HG03354 (cell line): ENCODE data around the gene FHOD3.
"Not testable (repeated sequence)": the region's sequence is repeated elsewhere in the genome, so short reads cannot be mapped to it uniquely, and the experiment has no call there.

ENCODE experiments used
- ATAC-seq: cut with Tn5 transposase; IDR thresholded peaks from one replicate; pipeline ENCODE4 v1.9.1; 2021; ENCODE audit warnings: mild to moderate bottlenecking; ENCODE audit not compliant: unreplicated experiment, poor library complexity, severe bottlenecking

The FHOD3 gene

GRCh38 chr18:36460324-36460850 lies 162.9 kb downstream of the FHOD3 start:
- ATAC-seq, result no peak

GRCh38 chr18:36460854-36461253 lies 163.3 kb downstream of the FHOD3 start:
- ATAC-seq, result no peak

- ATAC-seq, result no peak
Measured at GRCh38 chr18:36461551-36461987, 164.1 kb downstream of the FHOD3 start.

GRCh38 chr18:36463516-36463915 lies 166.0 kb downstream of the FHOD3 start:
- not testable (repeated sequence) for ATAC-seq

- ATAC-seq, result no peak
Measured at GRCh38 chr18:36464126-36464651, 166.7 kb downstream of the FHOD3 start.

- ATAC-seq, result no peak
Measured at GRCh38 chr18:36465276-36465675, 167.8 kb downstream of the FHOD3 start.

GRCh38 chr18:36465970-36466369 lies 168.5 kb downstream of the FHOD3 start:
- no peak for ATAC-seq

GRCh38 chr18:36467614-36468013 lies 170.1 kb downstream of the FHOD3 start:
- ATAC-seq, result no peak

GRCh38 chr18:36468161-36468560 lies 170.6 kb downstream of the FHOD3 start:
- no peak for ATAC-seq

GRCh38 chr18:36469461-36469860 lies 171.9 kb downstream of the FHOD3 start:
- ATAC-seq, result no peak

- no peak for ATAC-seq
Measured at GRCh38 chr18:36470896-36471295, 173.4 kb downstream of the FHOD3 start.

GRCh38 chr18:36471393-36471792 lies 173.9 kb downstream of the FHOD3 start:
- no peak for ATAC-seq

- ATAC-seq, result no peak
Measured at GRCh38 chr18:36476433-36476832, 178.9 kb downstream of the FHOD3 start.

GRCh38 chr18:36477776-36478175 lies 180.3 kb downstream of the FHOD3 start:
- no peak for ATAC-seq

- no peak for ATAC-seq
Measured at GRCh38 chr18:36481201-36481657, 183.7 kb downstream of the FHOD3 start.

- no peak for ATAC-seq
Measured at GRCh38 chr18:36481935-36482334, 184.4 kb downstream of the FHOD3 start.

GRCh38 chr18:36484591-36484990 lies 187.1 kb downstream of the FHOD3 start:
- no peak for ATAC-seq

GRCh38 chr18:36485772-36486171 lies 188.3 kb downstream of the FHOD3 start:
- ATAC-seq, result no peak

GRCh38 chr18:36488131-36488530 lies 190.6 kb downstream of the FHOD3 start:
- ATAC-seq, result no peak

- ATAC-seq, result no peak
Measured at GRCh38 chr18:36490897-36491296, 193.4 kb downstream of the FHOD3 start.

GRCh38 chr18:36492604-36493329 lies 195.3 kb downstream of the FHOD3 start:
- no peak for ATAC-seq
